ENCODE results near the gene COL4A4. TPM values are rescaled to one million over a fixed set of nuclear protein-coding genes. Genes with fewer than 3 reads are reported as not detected.
A peak's percentile ranks its signal among the peaks of the same experiment; 100 is the strongest.

Gene COL4A4
- total and polyA plus RNA-seq, 10 donors: 2.0 to 8.4 (median 5.4) TPM

DNA sequence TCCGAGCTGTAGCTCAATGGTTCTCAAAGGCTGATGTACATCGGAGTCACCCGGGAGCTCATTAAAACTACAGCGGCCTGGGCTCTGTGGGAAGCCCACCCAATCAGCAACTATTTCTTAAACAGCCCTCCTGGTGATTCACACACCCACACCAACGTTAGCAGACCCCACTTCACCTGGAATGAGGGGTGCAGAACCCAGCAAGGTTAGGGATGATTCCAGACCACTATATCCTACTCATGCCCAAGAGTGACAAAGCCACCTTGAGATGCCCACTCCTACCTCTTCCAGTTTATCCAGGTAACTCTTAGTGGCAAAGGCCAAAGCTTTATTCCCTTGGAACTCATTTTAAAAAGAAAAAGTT is 178.4 kb downstream of the COL4A4 start:
- peaks cover 0 to 26% (median 6%) of the 10 kb centered on the region in 6 donors for H3K36me3 ChIP-seq
- no peaks in the 10 kb centered on the region for H3K27me3 ChIP-seq (replicated peaks in 1 of 7)
- intact Hi-C loops (cut with DNase I; ENCODE audit: low total_unique reads): loop anchor here (5.0 to 10.0 kb wide), 3 partner anchors 161 to 1311 kb away; no protein-coding TSS in a partner anchor
- H3K9me3 ChIP-seq: no peaks in the 10 kb centered on the region
- TF ChIP-seq POLR2A (IDR thresholded peaks at IDR 0.05) (no peak), POLR2AphosphoS5 (IDR thresholded peaks at IDR 0.05) (no peak)
- TF ChIP-seq, protein P1, sequence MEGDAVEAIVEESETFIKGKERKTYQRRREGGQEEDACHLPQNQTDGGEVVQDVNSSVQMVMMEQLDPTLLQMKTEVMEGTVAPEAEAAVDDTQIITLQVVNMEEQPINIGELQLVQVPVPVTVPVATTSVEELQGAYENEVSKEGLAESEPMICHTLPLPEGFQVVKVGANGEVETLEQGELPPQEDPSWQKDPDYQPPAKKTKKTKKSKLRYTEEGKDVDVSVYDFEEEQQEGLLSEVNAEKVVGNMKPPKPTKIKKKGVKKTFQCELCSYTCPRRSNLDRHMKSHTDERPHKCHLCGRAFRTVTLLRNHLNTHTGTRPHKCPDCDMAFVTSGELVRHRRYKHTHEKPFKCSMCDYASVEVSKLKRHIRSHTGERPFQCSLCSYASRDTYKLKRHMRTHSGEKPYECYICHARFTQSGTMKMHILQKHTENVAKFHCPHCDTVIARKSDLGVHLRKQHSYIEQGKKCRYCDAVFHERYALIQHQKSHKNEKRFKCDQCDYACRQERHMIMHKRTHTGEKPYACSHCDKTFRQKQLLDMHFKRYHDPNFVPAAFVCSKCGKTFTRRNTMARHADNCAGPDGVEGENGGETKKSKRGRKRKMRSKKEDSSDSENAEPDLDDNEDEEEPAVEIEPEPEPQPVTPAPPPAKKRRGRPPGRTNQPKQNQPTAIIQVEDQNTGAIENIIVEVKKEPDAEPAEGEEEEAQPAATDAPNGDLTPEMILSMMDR (IDR thresholded peaks at IDR 0.05 in 8 of 11, conservative IDR thresholded peaks at IDR 0.05 in 3 of 11): peak in 2 of 11 experiments; percentile 19 to 31
- no peak for DNase-seq
- H3K4me3 ChIP-seq: no peak overlapping the region
- H3K27ac ChIP-seq: no peak overlapping the region
- WGBS, 5 donors: 53 to 76% (median 75%) methylated on average over 5 of the region's 5 CpGs
- peaks cover 0 to 20% (median 12%) of the 10 kb centered on the region in 6 donors for H3K4me1 ChIP-seq

DNA sequence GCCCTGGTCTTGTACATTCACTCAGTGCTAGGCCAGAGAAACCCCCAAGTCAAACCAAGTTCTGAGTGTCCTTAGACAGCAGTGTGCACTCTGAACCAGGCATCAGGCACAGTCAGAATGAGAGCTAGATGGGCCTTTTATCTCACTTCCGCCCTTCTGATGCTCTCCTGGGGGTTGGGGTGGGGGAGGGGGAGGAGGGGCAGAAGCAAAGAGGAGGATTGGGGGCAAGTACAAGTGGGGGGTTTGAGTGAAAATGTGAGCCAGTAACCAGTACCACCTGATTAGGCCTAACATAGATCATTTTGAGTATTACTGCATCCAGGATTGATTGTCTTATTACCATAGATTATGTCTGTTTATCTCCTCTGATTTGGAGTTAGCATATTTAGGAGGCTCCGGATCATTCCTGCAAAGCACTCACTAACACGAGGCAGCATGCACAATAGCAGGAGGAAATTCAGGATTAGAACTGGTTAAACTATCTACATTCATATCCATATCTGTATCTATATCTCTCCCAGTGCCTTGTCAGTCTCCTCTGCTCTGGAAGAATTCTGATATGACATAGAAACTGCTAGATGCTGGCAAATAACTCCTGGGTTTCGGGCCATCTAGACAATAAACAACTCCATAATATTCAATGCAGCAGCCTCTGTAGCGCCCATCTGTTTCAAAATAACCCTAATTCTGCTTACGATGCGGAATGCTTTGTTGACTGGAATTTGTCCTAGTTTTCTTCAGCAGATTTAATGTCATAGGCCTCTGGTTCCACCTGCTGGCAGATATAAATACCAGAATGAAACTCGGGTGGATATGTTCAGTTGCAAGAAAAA is 179.0 kb downstream of the COL4A4 start:
- Histone ChIP-seq H3K4me3 (no peak overlapping the region), H3K36me3 (peaks cover 0 to 22% (median 4%) of the 10 kb centered on the region in 6 donors), H3K4me1 (peaks cover 0 to 20% (median 12%) of the 10 kb centered on the region in 6 donors), H3K9me3 (no peaks in the 10 kb centered on the region), H3K27ac (peak overlapping the region in 6 of 8 donors; percentile 0 to 62 (median 33)), H3K27me3 (replicated peaks in 1 of 7) (no peaks in the 10 kb centered on the region)
- intact Hi-C loops (cut with DNase I; ENCODE audit: low total_unique reads): loop anchor here (5.0 to 10.0 kb wide), 3 partner anchors 160 to 1310 kb away; no protein-coding TSS in a partner anchor
- DNase-seq: no peak
- TF ChIP-seq POLR2A (IDR thresholded peaks at IDR 0.05) (no peak), POLR2AphosphoS5 (IDR thresholded peaks at IDR 0.05) (no peak)
- TF ChIP-seq, protein P1 (IDR thresholded peaks at IDR 0.05 in 8 of 11, conservative IDR thresholded peaks at IDR 0.05 in 3 of 11): peak in 9 of 11 experiments; percentile 40 to 67 (median 57)
- WGBS, 5 donors: 53 to 72% (median 59%) methylated on average over 8 of the region's 8 CpGs

DNA sequence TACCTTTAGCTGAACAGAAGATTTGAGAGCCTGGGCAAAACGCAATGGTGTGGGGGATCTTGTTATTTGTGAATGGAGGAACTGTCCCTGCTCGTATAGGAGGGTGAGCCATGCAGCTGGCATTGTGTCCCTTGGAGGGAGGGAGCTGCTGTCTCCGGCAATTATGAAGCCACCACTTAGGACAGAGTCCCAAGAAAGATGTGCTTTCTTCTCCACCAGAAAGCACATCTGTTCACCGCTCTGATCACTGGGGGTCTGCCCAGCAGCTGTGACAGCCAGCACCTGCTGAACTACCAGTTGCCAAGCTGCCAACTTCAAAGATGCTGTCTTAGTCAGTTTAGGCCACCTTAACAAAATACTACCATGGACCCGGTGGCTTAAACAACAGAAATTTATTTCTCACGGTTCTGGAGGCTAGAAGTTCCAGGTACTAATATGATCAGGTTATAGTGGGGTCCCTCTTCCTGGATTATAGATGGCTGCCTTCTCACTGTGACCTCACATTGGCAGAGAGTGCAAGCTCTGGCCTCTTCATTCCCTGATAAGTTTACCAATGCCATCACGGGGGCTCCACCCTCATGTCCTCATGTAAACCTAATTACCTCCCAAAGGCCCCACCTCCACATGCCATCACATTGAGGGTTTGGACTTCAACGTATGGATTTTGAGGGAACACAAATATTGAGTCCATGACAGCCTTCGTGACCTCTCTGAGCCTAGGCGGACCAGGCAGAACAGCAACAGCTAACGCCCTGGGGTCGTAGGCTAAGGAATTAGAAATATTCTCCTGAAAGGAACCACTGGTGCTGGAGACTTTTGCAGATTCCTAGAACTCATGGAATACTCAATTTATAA is 179.9 kb downstream of the COL4A4 start:
- no peaks in the 10 kb centered on the region for H3K27me3 ChIP-seq (replicated peaks in 1 of 7)
- peaks cover 0 to 21% (median 4%) of the 10 kb centered on the region in 6 donors for H3K36me3 ChIP-seq
- peak overlapping the region in 7 of 8 donors; percentile 0 to 62 (median 34) for H3K27ac ChIP-seq
- intact Hi-C loops (cut with DNase I; ENCODE audit: low total_unique reads): loop anchor here (10.0 kb wide), 2 partner anchors 159 to 1309 kb away; no protein-coding TSS in a partner anchor
- TF ChIP-seq POLR2A (IDR thresholded peaks at IDR 0.05) (no peak), POLR2AphosphoS5 (IDR thresholded peaks at IDR 0.05) (no peak)
- TF ChIP-seq, protein P1 (IDR thresholded peaks at IDR 0.05 in 8 of 11, conservative IDR thresholded peaks at IDR 0.05 in 3 of 11): no peak
- no peak for DNase-seq
- WGBS, 5 donors: 78 to 89% (median 86%) methylated on average over 12 of the region's 12 CpGs
- no peaks in the 10 kb centered on the region for H3K9me3 ChIP-seq
- peaks cover 0 to 20% (median 12%) of the 10 kb centered on the region in 6 donors for H3K4me1 ChIP-seq
- H3K4me3 ChIP-seq: no peak overlapping the region

All from spleen (tissue), 11 donors.